A549 (cell line): Measurements from ENCODE around the gene MRAP2. TPM values are rescaled to one million over a fixed set of nuclear protein-coding genes. Genes with fewer than 3 reads are reported as not detected.

ENCODE experiments used
- ATAC-seq, 2 experiments: fragments of 200-7000 bp in 1 of 2; fragments of >200 bp in 1 of 2; cut with Nextera tagmentation in 1 of 2; cut with Tn5 transposase in 1 of 2; 3 replicates each; pipeline versions ENCODE4 v1.8.0 to v1.9.1; 2018 to 2020; ENCODE audit warnings: mild to moderate bottlenecking in 1 of 2, moderate library complexity in 1 of 2
- CTCF ChIA-PET: fragments of 300-600 bp; sonication (Branson Sonifier 250); formaldehyde crosslinking; extraction: SDS; loops from one replicate; lab custom pipeline; 2021; ENCODE audit warnings: antibody characterized with exemption, inconsistent platforms; lab: Yijun Ruan, JAX
- POLR2A ChIA-PET: fragments of 350-600 bp; formaldehyde crosslinking; extraction: SDS; loops from one replicate; lab custom pipeline; 2021; ENCODE audit warnings: antibody characterized with exemption, inconsistent platforms; lab: Yijun Ruan, JAX
- DNase-seq, 2 experiments: peaks; one replicate each; pipeline versions ENCODE4 v3.0.0 to v3.0.0-alpha.2; 2011 to 2016; ENCODE audit warnings: low read depth in 1 of 2, low spot score in 1 of 2
- FAIRE-seq: peaks from 2 replicates; lab custom pipeline; 2011; peaks lifted over from hg19 to GRCh38; lab: Jason Lieb, UNC
- H3K27ac ChIP-seq, 2 experiments: fragments of >200 bp; sonication (Bioruptor Twin); formaldehyde crosslinking; 3 replicates each; pipeline ENCODE4 v1.5.1; 2016 to 2017
- H3K4me1 ChIP-seq: fragments of >200 bp; sonication (Bioruptor Twin); formaldehyde crosslinking; 3 replicates; pipeline ENCODE4 v1.6.1; 2016
- H3K4me2 ChIP-seq: fragments of >200 bp; sonication (Bioruptor Twin); formaldehyde crosslinking; 3 replicates; pipeline ENCODE4 v1.6.1; 2016
- H3K4me3 ChIP-seq: fragments of >200 bp; sonication (Bioruptor Twin); formaldehyde crosslinking; 3 replicates; pipeline ENCODE4 v1.5.1; 2016
- H3K9me3 ChIP-seq: fragments of >200 bp; sonication (Bioruptor Twin); formaldehyde crosslinking; 3 replicates; pipeline ENCODE4 v1.6.1; 2016
- ATOH8 ChIP-seq: fragments of 250-450 bp; sonication (Bioruptor Pico); IDR thresholded peaks from 2 replicates; pipeline ENCODE4 v1.5.0; 2020; ENCODE audit warnings: low read depth, mild to moderate bottlenecking, moderate library complexity
- CBX2 ChIP-seq: fragments of 200-600 bp; sonication (generic); IDR thresholded peaks from 2 replicates; pipeline ENCODE4 v1.6.1; 2016; ENCODE audit warnings: low read depth, mild to moderate bottlenecking, borderline replicate concordance
- CHD4 ChIP-seq: fragments of 200-600 bp; sonication (generic); IDR thresholded peaks from 2 replicates; pipeline ENCODE4 v1.6.1; 2016; ENCODE audit warnings: antibody characterized with exemption, mild to moderate bottlenecking, borderline replicate concordance
- CTCF ChIP-seq: fragments of >200 bp; sonication (Bioruptor Twin); formaldehyde crosslinking; IDR thresholded peaks from 3 replicates; pipeline ENCODE4 v1.5.1; 2016
- E2F6 ChIP-seq: IDR thresholded peaks from 2 replicates; pipeline ENCODE4 v1.6.1; 2012; ENCODE audit warnings: low read depth, borderline replicate concordance
- EHF ChIP-seq: fragments of 250-450 bp; sonication (Bioruptor Pico); IDR thresholded peaks from 2 replicates; pipeline ENCODE4 v1.5.0; 2020; ENCODE audit warnings: mild to moderate bottlenecking
- ELK1 ChIP-seq: fragments of 150-350 bp; IDR thresholded peaks from 2 replicates; pipeline ENCODE4 v1.6.1; 2014; ENCODE audit warnings: low read depth, mild to moderate bottlenecking, low read length
- FOSB ChIP-seq: fragments of 250-450 bp; sonication (Bioruptor Pico); IDR thresholded peaks from 2 replicates; pipeline ENCODE4 v1.5.0; 2020; ENCODE audit warnings: mild to moderate bottlenecking, moderate library complexity
- FOSL2 ChIP-seq, 2 experiments: fragments of 450-650 bp in 1 of 2; fragments of >200 bp in 1 of 2; sonication (Bioruptor Twin) in 1 of 2; formaldehyde crosslinking; IDR thresholded peaks; 2 replicates each; pipeline versions ENCODE4 v1.5.0 to v1.6.1; 2016 to 2020; ENCODE audit warnings: mild to moderate bottlenecking in 1 of 2, moderate library complexity in 1 of 2
- FOXS1 ChIP-seq: fragments of 250-450 bp; sonication (Bioruptor Pico); IDR thresholded peaks from 2 replicates; pipeline ENCODE4 v1.5.0; 2020; ENCODE audit warnings: mild to moderate bottlenecking, moderate library complexity
- HDAC2 ChIP-seq: fragments of 200-600 bp; sonication (generic); IDR thresholded peaks from 2 replicates; pipeline ENCODE4 v1.6.1; 2016
- HMGXB4 ChIP-seq: fragments of 250-450 bp; sonication (Bioruptor Pico); IDR thresholded peaks from 2 replicates; pipeline ENCODE4 v1.5.0; 2021; ENCODE audit warnings: mild to moderate bottlenecking, moderate library complexity, borderline replicate concordance
- HOXB13 ChIP-seq: fragments of 250-450 bp; sonication (Bioruptor Pico); IDR thresholded peaks from 2 replicates; pipeline ENCODE4 v1.5.0; 2020; ENCODE audit warnings: low read depth, mild to moderate bottlenecking, moderate library complexity
- JUNB ChIP-seq: fragments of >200 bp; sonication (Bioruptor Twin); formaldehyde crosslinking; IDR thresholded peaks from 2 replicates; pipeline ENCODE4 v1.6.1; 2016
- KDM1A ChIP-seq: fragments of 200-600 bp; sonication (generic); IDR thresholded peaks from 2 replicates; pipeline ENCODE4 v1.6.1; 2016; ENCODE audit warnings: low read depth, mild to moderate bottlenecking
- MAFK ChIP-seq: fragments of 450-650 bp; IDR thresholded peaks from 2 replicates; pipeline ENCODE4 v1.6.1; 2014; ENCODE audit not compliant: partially characterized antibody
- MAZ ChIP-seq: fragments of 150-350 bp; IDR thresholded peaks from 2 replicates; pipeline ENCODE4 v1.6.1; 2014; ENCODE audit warnings: antibody characterized with exemption, low read depth, low read length, borderline replicate concordance
- MYC ChIP-seq: IDR thresholded peaks from 2 replicates; pipeline ENCODE4 v1.6.1; 2012; ENCODE audit warnings: mild to moderate bottlenecking, inconsistent platforms, low read length, improper control_type of control experiment, borderline replicate concordance
- NR3C1 ChIP-seq: fragments of >200 bp; sonication (Bioruptor Twin); formaldehyde crosslinking; IDR thresholded peaks from 3 replicates; pipeline ENCODE4 v1.6.1; 2017
- RCOR1 ChIP-seq: fragments of 150-350 bp; IDR thresholded peaks from 2 replicates; pipeline ENCODE4 v1.6.1; 2014; ENCODE audit warnings: antibody characterized with exemption, low read length, low read depth
- RFX5 ChIP-seq: fragments of 450-650 bp; IDR thresholded peaks from 2 replicates; pipeline ENCODE4 v1.7.1; 2014; ENCODE audit warnings: antibody characterized with exemption, mild to moderate bottlenecking, moderate library complexity
- RNF2 ChIP-seq: fragments of 200-600 bp; sonication (generic); IDR thresholded peaks from 2 replicates; pipeline ENCODE4 v1.6.1; 2016; ENCODE audit warnings: low read depth, mild to moderate bottlenecking, antibody characterized with exemption, moderate library complexity, borderline replicate concordance
- TP53 ChIP-seq: fragments of 250-450 bp; sonication (Bioruptor Pico); IDR thresholded peaks from 2 replicates; pipeline ENCODE4 v1.5.0; 2021; ENCODE audit warnings: mild to moderate bottlenecking, moderate library complexity
- ZC3H11A ChIP-seq: fragments of 450-650 bp; IDR thresholded peaks from 2 replicates; pipeline ENCODE4 v1.6.1; 2014; ENCODE audit warnings: antibody characterized with exemption, mild to moderate bottlenecking
- ZFP36 ChIP-seq: fragments of 450-650 bp; IDR thresholded peaks from 2 replicates; pipeline ENCODE4 v1.6.1; 2014; ENCODE audit warnings: borderline replicate concordance; ENCODE audit not compliant: partially characterized antibody
- WGBS: methylation state at CpG from one replicate; pipeline ENCODE4 v1.1.6; 2017; ENCODE audit errors: missing lambda C conversion rate; 5-methylcytosine and 5-hydroxymethylcytosine counted together
- polyA plus RNA-seq, 4 experiments: library from polyadenylated mRNA; depleted of rRNA in 3 of 4; stranded (reverse); fragments of >200 nt; fragmentation: RNase III in 1 of 4; extraction: RNeasy Plus Mini Kit Qiagen cat#74134 plus additional on column Dnase treatment in 1 of 4; gene quantifications; 2 replicates in 3 of 4; 3 replicates in 1 of 4; pipeline ENCODE4 v1.2.3, GENCODE V29; 2011 to 2017

MRAP2 gene
- polyA plus RNA-seq, 2 of the 4 experiments (the other 2 are of a cell fraction): 0.75 to 2.2 TPM

GRCh38 chr6:84055647-84056046, 22.1 kb downstream of the MRAP2 start:
- no peak for TF ChIP-seq CTCF
- no peak for TF ChIP-seq FOSL2 (IDR thresholded peaks at IDR 0.05)
- no peak for TF ChIP-seq FOSL2 (CRISPR knock-in tag; IDR thresholded peaks at IDR 0.05)
- no peak for TF ChIP-seq JUNB
- no peak for TF ChIP-seq NR3C1
- TF ChIP-seq ZC3H11A: no peak
- TF ChIP-seq ZFP36: no peak
- no peak for TF ChIP-seq EHF (CRISPR knock-in tag)
- TF ChIP-seq E2F6: no peak
- TF ChIP-seq HOXB13: no peak
- TF ChIP-seq, all 56 proteins: peak for 0
- H3K4me2 ChIP-seq: no peak overlapping the region
- ATAC-seq: no peak
- H3K4me1 ChIP-seq: no peaks in the 10 kb centered on the region
- POLR2A ChIA-PET: no interaction called here
- no peak for DNase-seq
- H3K9me3 ChIP-seq: no peaks in the 10 kb centered on the region
- no peak overlapping the region for H3K4me3 ChIP-seq
- CTCF ChIA-PET: no interaction called here
- WGBS: 43% methylated on average over 2 of the region's 2 CpGs
- H3K27ac ChIP-seq: no peak overlapping the region
- no peak for FAIRE-seq

- FAIRE-seq (no peak), DNase-seq (no peak), ATAC-seq (no peak)
- H3K9me3 ChIP-seq: no peaks in the 10 kb centered on the region
- ChIA-PET CTCF (no interaction called here), POLR2A (no interaction called here)
- H3K4me1 ChIP-seq: no peaks in the 10 kb centered on the region
- no peak for TF ChIP-seq HDAC2
- no peak for TF ChIP-seq ATOH8 (CRISPR knock-in tag)
- TF ChIP-seq TP53 (CRISPR knock-in tag): no peak
- TF ChIP-seq MYC: no peak
- no peak for TF ChIP-seq EHF (CRISPR knock-in tag)
- no peak for TF ChIP-seq HOXB13
- no peak for TF ChIP-seq FOXS1
- TF ChIP-seq ELK1: no peak
- TF ChIP-seq KDM1A: no peak
- no peak for TF ChIP-seq FOSB (CRISPR knock-in tag)
- 58% methylated on average over 4 of the region's 4 CpGs for WGBS
- H3K27ac ChIP-seq: no peak overlapping the region
- no peak overlapping the region for H3K4me3 ChIP-seq
- no peak overlapping the region for H3K4me2 ChIP-seq
These were observed 24.3 kb downstream of the MRAP2 start for GRCh38 chr6:84057908-84058307.

GRCh38 chr6:84059082-84059481, 25.5 kb downstream of the MRAP2 start:
- ChIA-PET POLR2A (no interaction called here), CTCF (no interaction called here)
- H3K4me3 ChIP-seq: no peak overlapping the region
- WGBS: 64% methylated on average over 2 of the region's 2 CpGs
- no peak for DNase-seq
- no peak for FAIRE-seq
- no peak overlapping the region for H3K4me2 ChIP-seq
- H3K4me1 ChIP-seq: no peaks in the 10 kb centered on the region
- no peak for ATAC-seq
- H3K9me3 ChIP-seq: no peaks in the 10 kb centered on the region
- no peak overlapping the region for H3K27ac ChIP-seq
- TF ChIP-seq RCOR1 (no peak), HMGXB4 (CRISPR knock-in tag) (no peak), ATOH8 (CRISPR knock-in tag) (no peak), MAZ (no peak), MAFK (no peak), RFX5 (no peak), CTCF (no peak), HDAC2 (no peak), CHD4 (no peak), CBX2 (no peak), RNF2 (no peak), HOXB13 (no peak)
